ENCODE measurements around the gene TP53I13. TPM values are rescaled to one million over a fixed set of nuclear protein-coding genes. Genes with fewer than 3 reads are reported as not detected.

The TP53I13 gene
- total RNA-seq, 1 donor from 2014 or later = 31.2 TPM

DNA sequence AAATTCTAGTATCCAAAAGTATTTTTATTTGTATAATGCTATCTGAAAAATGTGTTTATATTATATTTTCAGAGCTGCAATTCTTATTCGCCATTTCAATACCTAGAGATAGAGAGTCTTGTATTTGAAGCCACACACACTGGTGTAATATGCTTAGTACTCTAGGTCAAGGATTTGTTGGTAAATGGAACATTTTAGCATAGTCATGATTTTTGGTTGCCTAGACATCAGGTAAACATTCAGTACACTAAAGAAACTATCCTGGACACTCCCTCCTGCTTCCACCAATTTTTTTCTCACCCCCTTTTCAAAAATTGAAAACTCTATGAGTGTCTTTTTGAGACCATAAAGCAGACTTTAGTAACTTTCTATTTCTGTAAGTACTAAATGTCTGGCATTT lies 22.4 kb upstream of the TP53I13 start:
- TF ChIP-seq, protein P1, sequence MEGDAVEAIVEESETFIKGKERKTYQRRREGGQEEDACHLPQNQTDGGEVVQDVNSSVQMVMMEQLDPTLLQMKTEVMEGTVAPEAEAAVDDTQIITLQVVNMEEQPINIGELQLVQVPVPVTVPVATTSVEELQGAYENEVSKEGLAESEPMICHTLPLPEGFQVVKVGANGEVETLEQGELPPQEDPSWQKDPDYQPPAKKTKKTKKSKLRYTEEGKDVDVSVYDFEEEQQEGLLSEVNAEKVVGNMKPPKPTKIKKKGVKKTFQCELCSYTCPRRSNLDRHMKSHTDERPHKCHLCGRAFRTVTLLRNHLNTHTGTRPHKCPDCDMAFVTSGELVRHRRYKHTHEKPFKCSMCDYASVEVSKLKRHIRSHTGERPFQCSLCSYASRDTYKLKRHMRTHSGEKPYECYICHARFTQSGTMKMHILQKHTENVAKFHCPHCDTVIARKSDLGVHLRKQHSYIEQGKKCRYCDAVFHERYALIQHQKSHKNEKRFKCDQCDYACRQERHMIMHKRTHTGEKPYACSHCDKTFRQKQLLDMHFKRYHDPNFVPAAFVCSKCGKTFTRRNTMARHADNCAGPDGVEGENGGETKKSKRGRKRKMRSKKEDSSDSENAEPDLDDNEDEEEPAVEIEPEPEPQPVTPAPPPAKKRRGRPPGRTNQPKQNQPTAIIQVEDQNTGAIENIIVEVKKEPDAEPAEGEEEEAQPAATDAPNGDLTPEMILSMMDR (IDR thresholded peaks at IDR 0.05; ENCODE audit: unreplicated experiment) = no peak
- no peak for DNase-seq (ENCODE audit: low spot score in 2 of 2, unreplicated experiment in 2 of 2)
- Mint-ChIP-seq H3K4me3 (no peak overlapping the region), H3K27me3 (ENCODE audit: low read depth) (no peaks in the 10 kb centered on the region), H3K36me3 (peaks cover 11% of the 10 kb centered on the region), H3K27ac (no peak overlapping the region), H3K9me3 (no peaks in the 10 kb centered on the region), H3K4me1 (peaks cover 19% of the 10 kb centered on the region)

DNA sequence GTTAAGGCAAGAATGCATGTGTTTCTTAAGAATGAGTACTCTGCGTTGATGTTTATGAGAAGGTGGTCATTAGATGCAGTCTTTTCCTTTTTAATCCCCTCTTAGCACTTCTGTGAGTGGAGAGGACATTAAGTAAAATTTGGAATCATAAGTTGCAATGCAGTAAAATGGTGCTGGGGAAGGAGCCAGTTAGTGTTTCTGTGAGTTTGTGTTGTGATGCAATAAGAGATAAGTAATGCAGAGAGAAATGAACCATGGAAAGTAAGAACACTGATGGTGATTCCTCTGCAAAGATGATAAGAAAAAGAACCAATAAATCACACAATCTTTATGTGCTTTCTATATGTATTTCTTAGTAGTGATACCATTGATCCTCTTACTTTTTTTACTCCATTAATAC lies 21.7 kb upstream of the TP53I13 start:
- TF ChIP-seq, protein P1 (IDR thresholded peaks at IDR 0.05; ENCODE audit: unreplicated experiment) = no peak
- no peaks in the 10 kb centered on the region for H3K9me3 Mint-ChIP-seq
- H3K36me3 Mint-ChIP-seq = peaks cover 11% of the 10 kb centered on the region
- H3K4me1 Mint-ChIP-seq = peaks cover 19% of the 10 kb centered on the region
- DNase-seq (ENCODE audit: low spot score in 2 of 2, unreplicated experiment in 2 of 2) = no peak
- no peak overlapping the region for H3K4me3 Mint-ChIP-seq
- no peak overlapping the region for H3K27ac Mint-ChIP-seq
- no peaks in the 10 kb centered on the region for H3K27me3 Mint-ChIP-seq (ENCODE audit: low read depth)

DNA sequence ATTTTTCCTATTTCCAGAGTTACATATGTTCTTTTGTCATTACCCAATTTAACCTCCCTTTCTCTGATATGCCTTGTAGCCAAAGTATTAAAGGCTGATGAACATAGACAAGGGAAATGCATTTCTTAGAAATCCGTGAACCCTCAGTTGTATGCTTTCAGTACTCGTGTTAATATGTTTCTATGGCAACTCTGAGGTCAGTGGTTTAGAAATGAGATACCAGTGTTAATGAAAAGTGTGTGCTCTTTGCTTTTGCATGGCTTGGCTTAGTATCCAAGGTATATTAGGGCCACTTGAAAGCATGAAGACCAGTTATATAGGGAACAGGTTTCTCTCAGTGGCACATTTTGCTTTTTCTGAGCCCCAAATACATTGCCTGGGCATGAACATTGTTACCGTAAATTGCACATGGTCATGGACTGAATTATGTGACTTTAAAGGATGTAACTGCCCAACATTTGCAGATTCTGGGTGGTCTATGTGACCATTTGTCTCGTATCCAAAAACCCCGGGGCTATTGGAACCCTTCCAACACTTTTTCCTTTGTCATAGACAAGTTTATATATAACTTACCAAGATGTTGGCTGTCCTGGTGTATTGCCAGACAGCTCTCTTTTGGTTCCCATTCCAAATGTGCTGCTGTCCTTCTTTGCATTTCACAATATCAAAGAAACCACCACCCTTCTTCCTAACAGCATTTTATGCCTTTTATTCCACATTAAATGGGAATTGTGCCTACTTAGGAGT lies 19.2 kb upstream of the TP53I13 start:
- peaks cover 19% of the 10 kb centered on the region for H3K4me1 Mint-ChIP-seq
- DNase-seq (ENCODE audit: low spot score in 2 of 2, unreplicated experiment in 2 of 2) = no peak
- no peak overlapping the region for H3K4me3 Mint-ChIP-seq
- no peaks in the 10 kb centered on the region for H3K27me3 Mint-ChIP-seq (ENCODE audit: low read depth)
- TF ChIP-seq, protein P1 (IDR thresholded peaks at IDR 0.05; ENCODE audit: unreplicated experiment) = no peak
- H3K9me3 Mint-ChIP-seq = no peaks in the 10 kb centered on the region
- no peak overlapping the region for H3K27ac Mint-ChIP-seq
- H3K36me3 Mint-ChIP-seq = peaks cover 2% of the 10 kb centered on the region

DNA sequence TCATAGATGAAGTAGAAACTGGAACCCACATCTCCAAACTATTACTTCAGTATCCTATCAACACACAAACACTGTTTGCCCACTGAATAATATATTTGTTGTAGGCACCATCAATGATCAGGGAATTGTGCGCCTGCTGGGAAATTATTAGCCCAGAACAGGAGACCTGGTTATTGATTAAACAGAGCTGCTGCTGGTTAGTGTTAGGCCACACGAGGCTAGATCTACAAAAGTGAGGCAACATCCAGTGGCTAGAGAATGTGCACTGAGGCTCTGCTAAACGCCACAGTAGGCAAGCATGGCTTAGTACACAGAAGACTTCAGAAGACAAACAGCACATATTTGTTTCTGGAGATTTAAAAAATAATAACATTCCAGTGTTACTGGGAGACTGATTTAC lies 12.7 kb upstream of the TP53I13 start:
- TF ChIP-seq, protein P1 (IDR thresholded peaks at IDR 0.05; ENCODE audit: unreplicated experiment) = no peak
- Mint-ChIP-seq H3K4me1 (peaks cover 5% of the 10 kb centered on the region), H3K27me3 (ENCODE audit: low read depth) (peaks cover 12% of the 10 kb centered on the region)

DNA sequence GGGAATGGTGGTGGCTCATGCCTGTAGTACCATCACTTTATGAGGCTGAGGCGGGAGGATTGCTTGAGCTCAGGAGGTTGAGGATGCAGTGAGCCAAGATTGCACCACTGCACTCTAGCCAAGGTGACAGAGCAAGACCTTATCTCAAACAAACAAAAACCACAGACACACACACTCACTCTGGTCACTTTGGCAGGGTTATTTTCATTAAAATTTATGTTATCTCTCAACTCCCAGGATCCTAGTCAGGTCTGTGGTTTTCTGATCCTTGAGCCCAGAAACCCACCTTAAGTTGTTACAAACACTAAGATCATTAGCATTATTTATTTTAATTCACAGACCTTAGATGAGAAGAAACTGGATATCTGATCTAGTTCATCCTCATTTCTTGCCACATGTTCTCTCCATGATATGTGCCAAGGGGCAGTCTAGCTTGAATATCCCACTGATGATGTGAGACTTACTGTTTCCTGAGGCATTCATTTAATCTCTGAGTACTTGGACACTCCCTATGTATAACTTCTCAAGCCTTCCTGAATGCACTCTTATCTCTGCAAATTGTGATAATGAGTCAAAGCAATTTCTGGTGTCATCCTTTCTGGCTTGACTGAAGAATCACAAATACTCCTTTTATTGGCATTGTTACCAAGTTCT lies 11.3 kb upstream of the TP53I13 start:
- peaks cover 17% of the 10 kb centered on the region for H3K27me3 Mint-ChIP-seq (ENCODE audit: low read depth)
- TF ChIP-seq, protein P1 (IDR thresholded peaks at IDR 0.05; ENCODE audit: unreplicated experiment) = no peak
- H3K4me3 Mint-ChIP-seq = no peak overlapping the region
- H3K36me3 Mint-ChIP-seq = peaks cover 4% of the 10 kb centered on the region
- H3K27ac Mint-ChIP-seq = no peak overlapping the region
- peaks cover 5% of the 10 kb centered on the region for H3K4me1 Mint-ChIP-seq
- DNase-seq (ENCODE audit: low spot score in 2 of 2, unreplicated experiment in 2 of 2) = no peak
- no peaks in the 10 kb centered on the region for H3K9me3 Mint-ChIP-seq

More for the DNA sequence above, 12.7 kb upstream of the TP53I13 start:
- no peak for DNase-seq (ENCODE audit: low spot score in 2 of 2, unreplicated experiment in 2 of 2)
- Mint-ChIP-seq H3K36me3 (peaks cover 4% of the 10 kb centered on the region), H3K4me3 (no peak overlapping the region), H3K9me3 (no peaks in the 10 kb centered on the region), H3K27ac (no peak overlapping the region)
